ENCODE data around the gene CATSPERD. TPM values are rescaled to one million over a fixed set of nuclear protein-coding genes. Genes with fewer than 3 reads are reported as not detected.

CATSPERD gene
- total RNA-seq, 1 experiment from 2014 or later, result not detected

- no peak overlapping the region for H3K27ac ChIP-seq (ENCODE audit: low read length)
- no peak overlapping the region for H2AFZ ChIP-seq (ENCODE audit: low read length)
- H3K4me2 ChIP-seq (ENCODE audit: low read depth, low read length, poor library complexity, severe bottlenecking), result no peak overlapping the region
- H3K36me3 ChIP-seq (ENCODE audit: insufficient read depth, low read length), result no peaks in the 10 kb centered on the region
- H3K9ac ChIP-seq (ENCODE audit: low read length), result no peak overlapping the region
- H3K79me2 ChIP-seq (ENCODE audit: low read length), result no peaks in the 10 kb centered on the region
- H3K9me2 ChIP-seq (replicated peaks; ENCODE audit: insufficient read depth, low read length), result no peaks in the 10 kb centered on the region
- peaks cover 7% of the 10 kb centered on the region for H3K4me1 ChIP-seq (ENCODE audit: low read length)
- DNase-seq, result no peak
- H3K4me3 ChIP-seq (ENCODE audit: low read length), result no peak overlapping the region
- H3K27me3 ChIP-seq (ENCODE audit: low read length), result no peaks in the 10 kb centered on the region
- H4K20me1 ChIP-seq (ENCODE audit: insufficient read depth, low read depth, low read length), result no peaks in the 10 kb centered on the region
- no peaks in the 10 kb centered on the region for H3K9me3 ChIP-seq (ENCODE audit: low read length)
These were observed 104.3 kb downstream of the CATSPERD start for GRCh38 chr19:5824751-5825150.

- Histone ChIP-seq H3K27me3 (ENCODE audit: low read length) (no peaks in the 10 kb centered on the region), H3K9me3 (ENCODE audit: low read length) (no peaks in the 10 kb centered on the region), H3K36me3 (ENCODE audit: insufficient read depth, low read length) (no peaks in the 10 kb centered on the region), H2AFZ (ENCODE audit: low read length) (no peak overlapping the region), H3K79me2 (ENCODE audit: low read length) (no peaks in the 10 kb centered on the region), H3K4me2 (ENCODE audit: low read depth, low read length, poor library complexity, severe bottlenecking) (no peak overlapping the region), H3K4me3 (ENCODE audit: low read length) (no peak overlapping the region), H3K9me2 (replicated peaks; ENCODE audit: insufficient read depth, low read length) (no peaks in the 10 kb centered on the region), H3K27ac (ENCODE audit: low read length) (no peak overlapping the region), H3K4me1 (ENCODE audit: low read length) (peaks cover 7% of the 10 kb centered on the region), H3K9ac (ENCODE audit: low read length) (no peak overlapping the region), H4K20me1 (ENCODE audit: insufficient read depth, low read depth, low read length) (no peaks in the 10 kb centered on the region)
- no peak for DNase-seq
These were observed 104.7 kb downstream of the CATSPERD start for GRCh38 chr19:5825178-5825577.

GRCh38 chr19:5826531-5827341 is 106.3 kb downstream of the CATSPERD start:
- Histone ChIP-seq H3K27ac (ENCODE audit: low read length) (no peak overlapping the region), H3K36me3 (ENCODE audit: insufficient read depth, low read length) (no peaks in the 10 kb centered on the region), H3K9me3 (ENCODE audit: low read length) (no peaks in the 10 kb centered on the region), H3K79me2 (ENCODE audit: low read length) (no peaks in the 10 kb centered on the region), H2AFZ (ENCODE audit: low read length) (no peak overlapping the region), H3K27me3 (ENCODE audit: low read length) (no peaks in the 10 kb centered on the region), H3K4me2 (ENCODE audit: low read depth, low read length, poor library complexity, severe bottlenecking) (no peak overlapping the region), H3K9ac (ENCODE audit: low read length) (no peak overlapping the region), H4K20me1 (ENCODE audit: insufficient read depth, low read depth, low read length) (no peaks in the 10 kb centered on the region), H3K4me3 (ENCODE audit: low read length) (no peak overlapping the region), H3K9me2 (replicated peaks; ENCODE audit: insufficient read depth, low read length) (no peaks in the 10 kb centered on the region), H3K4me1 (ENCODE audit: low read length) (peaks cover 6% of the 10 kb centered on the region)
- no peak for DNase-seq

GRCh38 chr19:5827342-5827890 is 107.0 kb downstream of the CATSPERD start:
- Histone ChIP-seq H3K36me3 (ENCODE audit: insufficient read depth, low read length) (no peaks in the 10 kb centered on the region), H4K20me1 (ENCODE audit: insufficient read depth, low read depth, low read length) (no peaks in the 10 kb centered on the region), H3K27ac (ENCODE audit: low read length) (no peak overlapping the region), H3K79me2 (ENCODE audit: low read length) (no peaks in the 10 kb centered on the region), H3K9me3 (ENCODE audit: low read length) (no peaks in the 10 kb centered on the region), H3K4me2 (ENCODE audit: low read depth, low read length, poor library complexity, severe bottlenecking) (no peak overlapping the region), H3K27me3 (ENCODE audit: low read length) (no peaks in the 10 kb centered on the region), H3K9ac (ENCODE audit: low read length) (no peak overlapping the region), H3K4me1 (ENCODE audit: low read length) (no peaks in the 10 kb centered on the region), H2AFZ (ENCODE audit: low read length) (no peak overlapping the region), H3K4me3 (ENCODE audit: low read length) (no peak overlapping the region), H3K9me2 (replicated peaks; ENCODE audit: insufficient read depth, low read length) (no peaks in the 10 kb centered on the region)
- no peak for DNase-seq

GRCh38 chr19:5827891-5828660 is 107.6 kb downstream of the CATSPERD start:
- no peaks in the 10 kb centered on the region for H3K4me1 ChIP-seq (ENCODE audit: low read length)
- H3K9ac ChIP-seq (ENCODE audit: low read length), result no peak overlapping the region
- no peak overlapping the region for H3K4me3 ChIP-seq (ENCODE audit: low read length)
- no peaks in the 10 kb centered on the region for H3K9me2 ChIP-seq (replicated peaks; ENCODE audit: insufficient read depth, low read length)
- DNase-seq, result no peak
- no peaks in the 10 kb centered on the region for H3K27me3 ChIP-seq (ENCODE audit: low read length)
- no peak overlapping the region for H3K27ac ChIP-seq (ENCODE audit: low read length)
- no peaks in the 10 kb centered on the region for H4K20me1 ChIP-seq (ENCODE audit: insufficient read depth, low read depth, low read length)
- H3K79me2 ChIP-seq (ENCODE audit: low read length), result no peaks in the 10 kb centered on the region
- H3K9me3 ChIP-seq (ENCODE audit: low read length), result no peaks in the 10 kb centered on the region
- no peaks in the 10 kb centered on the region for H3K36me3 ChIP-seq (ENCODE audit: insufficient read depth, low read length)
- H2AFZ ChIP-seq (ENCODE audit: low read length), result no peak overlapping the region
- H3K4me2 ChIP-seq (ENCODE audit: low read depth, low read length, poor library complexity, severe bottlenecking), result no peak overlapping the region

Other genes starting within 250 kb of the CATSPERD start
- gene TINCR, start 152.7 kb upstream of the CATSPERD start, total RNA-seq (2014; rRNA removed; shearing (Covaris generic); ENCODE audit: low replicate concordance), result 0.04 TPM in 1 of 2 replicates, not detected in the other
- gene SAFB2, start 97.9 kb upstream of the CATSPERD start, total RNA-seq (2014; rRNA removed; shearing (Covaris generic); ENCODE audit: low replicate concordance), result 40.3 and 52.7 TPM in 2 replicates
- 53.0 and 92.9 TPM in 2 replicates for gene SAFB, start 97.6 kb upstream of the CATSPERD start, total RNA-seq (2014; rRNA removed; shearing (Covaris generic); ENCODE audit: low replicate concordance)
- 63.4 and 118 TPM in 2 replicates for gene MICOS13, start 40.1 kb upstream of the CATSPERD start, total RNA-seq (2014; rRNA removed; shearing (Covaris generic); ENCODE audit: low replicate concordance)
- 6.9 and 9.0 TPM in 2 replicates for gene HSD11B1L, start 39.6 kb upstream of the CATSPERD start, total RNA-seq (2014; rRNA removed; shearing (Covaris generic); ENCODE audit: low replicate concordance)
- 3,189 and 3,229 TPM in 2 replicates for gene RPL36, start 30.3 kb upstream of the CATSPERD start, total RNA-seq (2014; rRNA removed; shearing (Covaris generic); ENCODE audit: low replicate concordance)
- 65.7 and 165 TPM in 2 replicates for gene LONP1, start 491 bp upstream of the CATSPERD start, total RNA-seq (2014; rRNA removed; shearing (Covaris generic); ENCODE audit: low replicate concordance)
- gene PRR22, start 64.1 kb downstream of the CATSPERD start, total RNA-seq (2014; rRNA removed; shearing (Covaris generic); ENCODE audit: low replicate concordance), result 0.29 TPM in 1 of 2 replicates, not detected in the other
- gene DUS3L, start 70.5 kb downstream of the CATSPERD start, total RNA-seq (2014; rRNA removed; shearing (Covaris generic); ENCODE audit: low replicate concordance), result 21.7 and 34.0 TPM in 2 replicates
- gene NRTN, start 84.4 kb downstream of the CATSPERD start, total RNA-seq (2014; rRNA removed; shearing (Covaris generic); ENCODE audit: low replicate concordance), result not detected in 2 replicates
- gene FUT6, start 119.1 kb downstream of the CATSPERD start, total RNA-seq (2014; rRNA removed; shearing (Covaris generic); ENCODE audit: low replicate concordance), result not detected in 2 replicates
- not detected in 2 replicates for gene FUT3, start 130.8 kb downstream of the CATSPERD start, total RNA-seq (2014; rRNA removed; shearing (Covaris generic); ENCODE audit: low replicate concordance)
- not detected in 2 replicates for gene FUT5, start 149.9 kb downstream of the CATSPERD start, total RNA-seq (2014; rRNA removed; shearing (Covaris generic); ENCODE audit: low replicate concordance)
- 217 and 384 TPM in 2 replicates for gene NDUFA11, start 183.2 kb downstream of the CATSPERD start, total RNA-seq (2014; rRNA removed; shearing (Covaris generic); ENCODE audit: low replicate concordance)
- gene VMAC, start 184.2 kb downstream of the CATSPERD start, total RNA-seq (2014; rRNA removed; shearing (Covaris generic); ENCODE audit: low replicate concordance), result 8.9 and 19.8 TPM in 2 replicates
- 3.8 and 17.8 TPM in 2 replicates for gene CAPS, start 193.6 kb downstream of the CATSPERD start, total RNA-seq (2014; rRNA removed; shearing (Covaris generic); ENCODE audit: low replicate concordance)

Measured in Karpas-422 (cell line).